Measurements from ENCODE around the gene DMAC2. TPM values are rescaled to one million over a fixed set of nuclear protein-coding genes. Genes with fewer than 3 reads are reported as not detected.
A peak's percentile ranks its signal among the peaks of the same experiment; 100 is the strongest.

The DMAC2 gene
- total and polyA plus RNA-seq, 2 donors (not counting 3 experiments of a cell fraction or from before 2014, with no cell fraction given): 65.4 to 137 TPM

DNA sequence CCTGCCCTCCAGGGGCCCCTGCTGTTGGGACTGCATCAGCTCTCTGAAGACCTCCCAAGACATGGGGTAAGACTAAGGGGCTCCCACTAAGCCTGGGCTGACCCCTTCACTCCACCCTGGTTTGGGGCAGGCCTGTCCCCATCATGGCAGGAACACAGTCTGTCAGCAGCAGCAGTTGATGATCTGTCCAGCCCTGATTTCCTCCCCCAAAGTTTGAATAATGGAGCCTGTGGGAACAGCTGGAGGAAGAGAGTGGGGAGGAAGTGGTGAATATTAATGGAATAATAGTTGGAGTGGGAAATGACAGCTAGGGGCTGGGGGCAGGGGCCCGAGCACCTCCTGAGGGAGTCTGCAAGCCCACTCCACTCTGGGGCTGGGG lies 11.2 kb downstream of the DMAC2 start:
- no peaks in the 10 kb centered on the region for H3K9me1 ChIP-seq (replicated peaks; ENCODE audit: control insufficient read depth, extremely low read depth, insufficient read depth, low read length)
- no peak overlapping the region for H3K4me3 ChIP-seq (replicated peaks in 1 of 3; ENCODE audit: insufficient read depth in 1 of 3, low read depth in 1 of 3, low read length in 3 of 3)
- ChIA-PET CTCF (interaction anchor here (1.1 to 4.1 kb wide), 7 partner anchors 11 to 142 kb away, joined by 4 to 17 read pairs (median 8); partner anchors contain the start of gene DMAC2), POLR2A (interaction anchor here (0.5 kb wide), 1 partner anchor 81 kb away, joined by 3 read pairs; no protein-coding TSS in a partner anchor)
- BruUV-seq (replicated peaks): no TSS peak
- H3K27me3 ChIP-seq (ENCODE audit: control insufficient read depth in 2 of 2, insufficient read depth in 2 of 2, low read length in 2 of 2): no peaks in the 10 kb centered on the region
- H3K9ac ChIP-seq (replicated peaks; ENCODE audit: extremely low read depth, insufficient read depth, low read length): no peak overlapping the region
- H3K27ac ChIP-seq (ENCODE audit: insufficient read depth, low read depth, low read length): peak overlapping the region; percentile 29
- dilution Hi-C loops (cut with MboI; ENCODE audit: extremely low pct_ligation_motif_present, low sequenced_read_pairs): no loop called here
- TF ChIP-seq MYC (IDR thresholded peaks at IDR 0.05; ENCODE audit: low read depth, low read length) (no peak), POLR2AphosphoS5 (IDR thresholded peaks at IDR 0.05; ENCODE audit: insufficient read depth, low read depth, low read length) (no peak), GATA2 (IDR thresholded peaks at IDR 0.05; ENCODE audit: insufficient read depth, insufficient read length, low read depth, low read length) (no peak), POLR2A (IDR thresholded peaks at IDR 0.05; ENCODE audit: low read depth, low read length) (no peak), EZH2 (IDR thresholded peaks at IDR 0.05; ENCODE audit: borderline replicate concordance, low read depth, low read length, severe bottlenecking) (no peak), FOS (IDR thresholded peaks at IDR 0.05; ENCODE audit: borderline replicate concordance, insufficient read depth, low read length) (no peak), JUN (IDR thresholded peaks at IDR 0.05; ENCODE audit: borderline replicate concordance, insufficient read depth, insufficient read length, low read depth) (no peak)
- TF ChIP-seq, protein P1, sequence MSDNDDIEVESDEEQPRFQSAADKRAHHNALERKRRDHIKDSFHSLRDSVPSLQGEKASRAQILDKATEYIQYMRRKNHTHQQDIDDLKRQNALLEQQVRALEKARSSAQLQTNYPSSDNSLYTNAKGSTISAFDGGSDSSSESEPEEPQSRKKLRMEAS (IDR thresholded peaks at IDR 0.05; ENCODE audit: insufficient read depth, insufficient read length): no peak
- TF ChIP-seq, protein P2, sequence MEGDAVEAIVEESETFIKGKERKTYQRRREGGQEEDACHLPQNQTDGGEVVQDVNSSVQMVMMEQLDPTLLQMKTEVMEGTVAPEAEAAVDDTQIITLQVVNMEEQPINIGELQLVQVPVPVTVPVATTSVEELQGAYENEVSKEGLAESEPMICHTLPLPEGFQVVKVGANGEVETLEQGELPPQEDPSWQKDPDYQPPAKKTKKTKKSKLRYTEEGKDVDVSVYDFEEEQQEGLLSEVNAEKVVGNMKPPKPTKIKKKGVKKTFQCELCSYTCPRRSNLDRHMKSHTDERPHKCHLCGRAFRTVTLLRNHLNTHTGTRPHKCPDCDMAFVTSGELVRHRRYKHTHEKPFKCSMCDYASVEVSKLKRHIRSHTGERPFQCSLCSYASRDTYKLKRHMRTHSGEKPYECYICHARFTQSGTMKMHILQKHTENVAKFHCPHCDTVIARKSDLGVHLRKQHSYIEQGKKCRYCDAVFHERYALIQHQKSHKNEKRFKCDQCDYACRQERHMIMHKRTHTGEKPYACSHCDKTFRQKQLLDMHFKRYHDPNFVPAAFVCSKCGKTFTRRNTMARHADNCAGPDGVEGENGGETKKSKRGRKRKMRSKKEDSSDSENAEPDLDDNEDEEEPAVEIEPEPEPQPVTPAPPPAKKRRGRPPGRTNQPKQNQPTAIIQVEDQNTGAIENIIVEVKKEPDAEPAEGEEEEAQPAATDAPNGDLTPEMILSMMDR (IDR thresholded peaks at IDR 0.05; ENCODE audit: extremely low read depth in 1 of 2, insufficient read depth in 1 of 2, low read depth in 1 of 2, low read length in 2 of 2): no peak
- H3K4me1 ChIP-seq (ENCODE audit: control insufficient read depth, extremely low read depth, insufficient read depth, low read length): peaks cover 25% of the 10 kb centered on the region
- no peaks in the 10 kb centered on the region for H3K9me3 ChIP-seq (replicated peaks; ENCODE audit: control insufficient read depth, insufficient read depth, low read length)
- FAIRE-seq: peak; percentile 71
- H2AFZ ChIP-seq (ENCODE audit: low read depth, low read length): no peak overlapping the region
- peaks cover 5% of the 10 kb centered on the region for H3K79me2 ChIP-seq (ENCODE audit: control insufficient read depth, insufficient read depth, low read length)
- H4K20me1 ChIP-seq (replicated peaks; ENCODE audit: control insufficient read depth, extremely low read depth, insufficient read depth, low read length): no peaks in the 10 kb centered on the region
- H3K36me3 ChIP-seq (ENCODE audit: control insufficient read depth in 2 of 2, extremely low read depth in 1 of 2, insufficient read depth in 2 of 2, low read length in 2 of 2): peaks cover 0 to 24% of the 10 kb centered on the region in 2 experiments
- no peak for DNase-seq (ENCODE audit: low read depth, low spot score)
- intact Hi-C loops (cut with micrococcal nuclease): no loop called here
- peak overlapping the region; percentile 40 for H3K4me2 ChIP-seq (ENCODE audit: insufficient read depth, low read length)

All from endothelial cell of umbilical vein (primary cell).